ENCODE data around the gene GCKR. TPM values are rescaled to one million over a fixed set of nuclear protein-coding genes. Genes with fewer than 3 reads are reported as not detected.

GCKR gene
- not detected for total RNA-seq (ENCODE audit: insufficient read depth, low replicate concordance)

DNA sequence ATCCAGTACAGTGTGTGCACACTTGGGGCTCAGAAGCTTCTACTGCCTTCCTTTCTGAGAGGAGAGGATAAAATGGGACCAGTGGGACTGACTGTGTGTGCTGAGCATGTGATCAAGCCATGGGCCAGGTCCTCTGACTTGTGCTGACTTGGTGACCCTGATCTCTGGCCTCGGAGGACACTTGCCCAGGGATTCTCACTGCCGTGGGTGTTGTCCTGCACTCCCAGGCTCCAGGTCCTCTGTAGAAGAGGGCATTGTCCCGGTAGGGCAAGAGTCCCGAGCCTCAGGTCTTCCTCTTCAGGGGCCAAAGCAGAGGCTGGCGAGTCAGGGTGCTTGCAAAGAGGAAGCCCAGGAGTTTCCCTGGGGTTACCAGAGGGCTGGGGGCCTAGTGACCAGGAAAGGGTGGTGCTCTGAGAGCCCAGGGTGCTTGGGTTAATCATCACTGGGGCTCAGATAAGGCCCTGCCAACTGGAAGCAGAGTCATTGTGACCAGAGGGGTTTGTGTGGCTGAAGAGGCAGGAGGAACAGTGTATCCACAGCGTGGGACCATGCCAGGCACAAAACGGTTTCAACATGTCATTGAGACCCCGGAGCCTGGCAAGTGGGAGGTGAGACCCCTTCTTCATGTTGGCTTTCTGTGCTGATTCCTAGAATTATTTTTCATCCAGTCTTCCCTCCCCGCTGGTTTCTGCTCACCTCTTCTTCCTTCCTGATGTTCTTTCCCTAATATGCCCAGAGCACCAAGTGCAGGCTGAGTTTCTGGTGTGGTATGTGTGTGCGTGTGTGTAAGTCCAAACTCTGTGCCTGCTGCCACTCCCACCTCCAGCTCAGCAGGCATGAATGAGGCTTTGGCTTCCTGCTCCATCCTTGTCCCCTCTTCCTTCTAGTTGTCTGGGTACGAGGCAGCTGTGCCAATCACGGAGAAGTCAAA is at the start of gene GCKR:
TSS of gene GCKR (plus strand) at position 483 of the 931 bp plus-strand sequence. CDS start at position 549, 66 bp downstream.
- DNase-seq (ENCODE audit: low spot score): no peak

DNA sequence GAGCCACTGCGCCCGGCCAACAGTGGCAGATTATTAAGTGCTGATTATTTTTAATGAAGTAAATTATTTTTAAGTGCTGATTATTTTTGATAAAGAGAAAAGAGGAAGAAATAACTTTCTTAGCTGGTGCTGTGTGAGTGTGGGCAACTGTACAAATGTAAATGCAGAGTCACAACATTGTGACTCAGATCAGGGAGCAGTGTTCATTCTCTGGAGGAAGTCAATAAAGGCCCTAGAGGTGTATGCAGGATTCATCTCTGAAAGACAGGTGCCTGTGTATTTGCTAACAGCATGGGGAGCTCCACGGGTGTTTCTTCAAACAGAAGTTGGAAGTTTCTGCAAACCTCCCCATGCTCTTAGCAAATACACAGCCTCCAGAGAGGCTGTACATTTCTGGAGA is 48.3 kb upstream of the GCKR start:
- DNase-seq (ENCODE audit: low spot score): no peak

DNA sequence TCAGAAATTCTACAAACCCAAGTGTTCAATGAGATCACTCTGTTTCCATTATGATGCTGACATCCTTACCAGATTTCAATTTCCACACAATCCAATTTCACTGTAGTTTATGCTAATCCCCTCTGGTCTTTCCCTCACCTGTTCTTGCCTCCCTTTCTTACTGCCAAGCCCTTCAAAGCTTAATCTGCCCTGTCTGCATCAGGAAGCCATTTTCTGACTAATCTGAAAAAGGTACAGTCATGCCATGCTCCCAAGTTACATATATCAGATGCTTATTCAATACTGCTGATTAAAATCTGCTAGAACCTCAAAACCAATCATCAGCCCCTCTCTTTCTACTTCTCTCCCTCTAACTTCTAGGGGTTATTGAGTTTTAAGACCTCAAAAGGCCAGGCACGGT is 45.5 kb upstream of the GCKR start:
- no peak for DNase-seq (ENCODE audit: low spot score)

DNA sequence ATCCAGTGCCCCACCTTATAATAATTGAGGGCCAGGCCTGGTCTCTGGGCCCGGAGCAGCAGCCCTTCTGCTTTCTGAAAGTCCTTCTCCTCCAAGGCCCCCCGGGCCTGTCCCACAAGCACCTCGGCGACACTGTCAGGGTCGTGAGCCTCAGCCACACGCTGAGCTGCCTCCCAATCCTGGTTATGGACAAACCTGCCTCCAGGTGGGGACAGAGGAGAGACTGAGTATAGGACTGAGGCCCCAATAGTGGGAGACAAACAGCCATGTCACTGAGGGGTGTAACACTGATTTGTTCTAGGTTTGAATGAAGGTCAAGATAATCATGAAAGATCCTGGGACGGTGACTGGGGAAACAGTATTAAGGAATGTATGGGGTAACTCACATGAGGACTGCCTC is 42.7 kb upstream of the GCKR start:
- no peak for DNase-seq (ENCODE audit: low spot score)

DNA sequence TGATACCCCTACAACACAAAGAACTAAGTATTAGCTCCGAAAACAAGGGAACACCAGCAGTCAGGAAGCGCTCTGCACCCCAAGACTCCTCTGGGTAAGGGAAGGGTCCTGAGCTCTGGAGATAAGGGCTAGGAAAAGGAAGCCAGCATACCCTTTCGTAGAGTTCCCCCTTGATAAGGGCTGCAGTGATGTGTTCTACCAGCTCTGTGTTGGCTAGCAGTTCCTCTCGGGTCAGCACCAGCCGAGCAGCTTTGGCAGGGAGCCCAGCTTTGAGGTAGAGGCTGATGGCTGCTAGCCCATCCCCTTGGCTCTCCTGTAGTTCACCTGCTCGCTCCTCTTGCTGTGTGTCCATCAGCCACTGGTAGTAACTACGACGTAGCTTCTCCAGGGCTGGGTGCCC is 35.5 kb upstream of the GCKR start:
- no peak for DNase-seq (ENCODE audit: low spot score)

DNA sequence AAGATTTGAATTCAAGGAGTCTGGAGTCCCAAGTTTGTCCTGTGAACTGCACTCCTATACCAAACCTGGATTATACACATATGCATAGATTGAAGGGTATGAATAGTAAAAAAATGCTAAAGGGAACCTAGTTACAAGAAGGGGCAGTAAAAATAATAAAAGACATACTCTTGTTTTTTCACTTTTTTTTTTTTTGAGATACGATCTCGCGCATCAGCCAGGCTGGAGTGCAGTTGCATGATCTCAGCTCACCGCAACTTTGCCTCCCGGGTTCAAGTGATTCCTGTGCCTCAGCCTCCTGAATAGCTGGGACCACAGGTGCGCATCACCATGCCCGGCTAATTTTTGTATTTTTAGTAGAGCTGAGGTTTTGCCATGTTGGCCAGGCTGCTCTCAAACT is 32.2 kb upstream of the GCKR start:
- no peak for DNase-seq (ENCODE audit: low spot score)

DNA sequence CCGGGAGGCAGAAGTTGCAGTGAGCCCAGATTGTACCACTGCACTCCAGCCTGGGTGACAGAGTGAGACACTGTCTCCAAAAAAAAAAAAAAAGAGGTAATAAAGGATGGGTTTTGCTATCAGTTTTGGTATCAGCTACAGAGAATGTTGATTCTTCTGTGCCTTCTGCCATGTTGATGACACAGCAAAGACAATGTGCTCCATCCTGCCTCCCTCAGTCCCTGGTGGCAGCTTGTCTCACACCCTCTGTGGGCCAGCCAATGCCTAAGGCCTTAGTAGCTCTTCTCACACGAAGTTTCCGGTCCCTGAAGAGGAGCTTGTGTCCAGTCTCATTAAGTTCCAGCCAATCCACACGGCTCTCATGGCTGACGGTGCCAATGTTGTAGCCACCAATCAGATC is 24.7 kb upstream of the GCKR start:
- DNase-seq (ENCODE audit: low spot score): no peak

DNA sequence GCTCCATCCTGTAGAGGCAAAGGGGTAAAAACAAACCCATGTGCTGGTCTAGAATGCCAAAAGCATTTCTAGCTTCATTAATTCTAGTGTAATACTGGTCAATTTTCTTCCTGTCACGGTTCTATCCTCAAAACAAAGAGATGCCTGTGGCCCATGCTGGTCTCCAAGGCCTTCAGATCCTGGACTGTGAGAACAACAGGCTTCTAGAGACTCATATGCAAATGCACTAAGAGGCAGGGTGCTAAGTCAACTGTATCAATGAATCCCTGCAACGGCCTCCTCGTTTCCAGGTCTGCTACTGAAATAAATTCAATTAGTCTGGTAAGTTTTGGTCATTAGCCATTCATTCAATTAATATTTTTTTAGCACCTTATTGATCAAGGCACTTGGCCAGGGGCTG is 11.1 kb upstream of the GCKR start:
- no peak for DNase-seq (ENCODE audit: low spot score)

DNA sequence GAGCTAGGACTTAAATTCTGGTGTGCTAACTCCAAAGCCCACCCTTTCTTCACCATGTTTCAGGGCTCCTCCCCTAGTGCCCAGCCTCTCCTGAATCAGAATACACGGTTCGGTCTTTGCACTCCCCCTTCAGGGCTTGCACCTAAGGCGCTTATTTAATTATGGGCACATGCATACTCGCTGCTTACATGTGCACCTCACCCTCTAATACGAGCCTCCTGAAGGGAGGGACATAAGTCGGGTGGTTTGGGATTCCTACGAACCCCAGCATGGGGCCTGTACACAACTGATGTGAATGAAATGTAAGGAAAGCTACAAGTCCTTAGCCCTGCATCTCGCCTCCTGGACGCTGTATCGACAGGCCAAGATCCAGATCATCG is 7.5 kb upstream of the GCKR start:
- DNase-seq (ENCODE audit: low spot score): peak; percentile 29

DNA sequence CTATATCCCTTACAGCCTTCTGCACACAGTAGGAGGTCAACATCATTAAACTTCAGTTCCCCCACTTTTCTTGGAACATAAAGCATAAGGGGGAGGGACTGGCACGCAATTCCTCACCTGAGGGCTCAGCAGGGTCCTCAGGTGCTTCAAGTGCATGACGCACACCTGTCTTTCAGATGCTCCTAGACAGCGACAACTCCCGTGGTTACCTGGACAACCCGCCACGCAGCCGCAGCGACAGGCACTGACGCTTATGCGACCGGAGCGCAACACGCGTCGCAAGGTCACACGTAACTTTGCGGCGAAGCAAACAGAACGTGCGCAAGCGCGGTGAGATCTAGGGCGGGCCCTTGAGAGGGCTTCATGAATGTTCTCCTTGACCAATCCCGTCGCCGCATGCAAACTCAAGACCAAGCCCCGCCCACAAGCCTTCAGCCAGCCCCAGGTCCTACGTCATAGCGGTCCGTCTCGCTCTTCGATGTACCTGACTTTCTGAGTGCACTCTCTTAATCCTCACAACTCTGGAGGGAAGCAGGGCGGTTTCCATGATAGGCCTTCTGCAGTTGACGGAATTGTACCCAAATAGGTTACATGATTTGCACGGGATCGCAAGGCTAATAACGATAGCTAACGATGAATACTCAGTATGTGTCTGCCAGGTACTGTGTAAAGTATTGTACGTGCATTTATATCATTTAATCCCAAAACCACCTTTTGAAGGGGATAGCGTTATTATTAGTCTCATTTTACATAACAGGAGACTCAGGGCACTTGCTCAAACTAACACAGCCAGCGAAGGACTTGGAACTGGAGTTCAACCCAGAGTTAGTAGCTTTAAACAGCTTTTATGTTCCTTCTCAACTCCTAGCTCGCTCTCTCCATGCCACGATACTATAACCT is 6.9 kb upstream of the GCKR start, which contains the start of gene IFT172:
TSS of gene IFT172 (minus strand) at position 246 of the 900 bp plus-strand sequence. CDS start at position 156, 90 bp downstream.
- DNase-seq (ENCODE audit: low spot score): peak; percentile 99

DNA sequence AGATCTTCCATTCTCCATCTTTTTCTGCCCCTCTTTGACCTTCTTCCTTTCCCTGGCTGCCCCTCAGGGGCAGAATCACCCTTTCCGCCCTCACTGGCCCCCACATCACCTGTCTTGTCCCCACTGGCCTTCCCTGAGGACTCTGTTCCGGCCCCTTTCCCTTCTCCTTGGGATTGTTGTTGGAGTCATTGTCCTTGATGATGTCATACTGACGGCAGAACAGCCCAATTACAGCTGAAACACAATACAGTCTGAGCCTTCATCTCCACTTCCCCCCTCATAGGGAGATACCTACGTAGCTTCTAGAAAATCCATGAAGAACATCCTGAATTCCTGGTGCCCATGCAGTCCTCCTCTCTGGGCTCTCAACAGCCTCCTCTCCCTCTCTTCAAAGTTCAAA is 4.1 kb upstream of the GCKR start:
- DNase-seq (ENCODE audit: low spot score): no peak

GRCh38 chr2:27493948-27494283 is 2.7 kb upstream of the GCKR start:
- DNase-seq (ENCODE audit: low spot score): no peak

GRCh38 chr2:27494284-27494943 is 2.2 kb upstream of the GCKR start:
- DNase-seq (ENCODE audit: low spot score): no peak

GRCh38 chr2:27494944-27495554 is 1.6 kb upstream of the GCKR start, which contains the start of gene FNDC4:
TSS of gene FNDC4 (minus strand) at chr2:27495200. CDS start at chr2:27494679, 521 bp downstream.
- no peak for DNase-seq (ENCODE audit: low spot score)

DNA sequence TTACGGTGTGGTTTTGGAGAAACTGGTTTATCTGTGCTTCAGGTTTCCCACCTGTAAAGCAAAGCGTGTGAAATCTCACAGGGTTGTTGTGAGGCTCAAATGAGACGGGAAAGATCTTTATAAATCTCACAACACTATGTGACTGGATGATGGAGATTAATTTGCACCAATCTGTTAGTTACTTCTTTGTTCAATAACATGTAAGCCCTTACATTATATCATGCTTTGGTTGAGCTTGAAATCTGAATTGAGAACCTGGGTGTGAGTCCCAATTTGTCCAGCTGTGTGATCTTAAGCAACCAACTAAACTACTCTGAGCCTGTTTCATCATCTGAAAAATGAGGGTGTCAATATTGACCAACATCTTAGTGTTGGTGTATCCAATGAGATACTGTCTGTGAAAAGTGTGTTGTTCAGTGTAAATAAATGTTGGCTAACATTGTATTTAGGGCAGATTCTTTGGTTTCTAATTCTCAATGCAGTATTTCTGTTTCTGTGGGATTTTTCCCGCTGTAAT is 741 bp upstream of the GCKR start:
- no peak for DNase-seq (ENCODE audit: low spot score)

GRCh38 chr2:27497288-27497627 is 619 bp downstream of the GCKR start:
- DNase-seq (ENCODE audit: low spot score): no peak

- DNase-seq (ENCODE audit: low spot score): no peak
These were observed 2.3 kb downstream of the GCKR start for GRCh38 chr2:27498975-27499374.

DNA sequence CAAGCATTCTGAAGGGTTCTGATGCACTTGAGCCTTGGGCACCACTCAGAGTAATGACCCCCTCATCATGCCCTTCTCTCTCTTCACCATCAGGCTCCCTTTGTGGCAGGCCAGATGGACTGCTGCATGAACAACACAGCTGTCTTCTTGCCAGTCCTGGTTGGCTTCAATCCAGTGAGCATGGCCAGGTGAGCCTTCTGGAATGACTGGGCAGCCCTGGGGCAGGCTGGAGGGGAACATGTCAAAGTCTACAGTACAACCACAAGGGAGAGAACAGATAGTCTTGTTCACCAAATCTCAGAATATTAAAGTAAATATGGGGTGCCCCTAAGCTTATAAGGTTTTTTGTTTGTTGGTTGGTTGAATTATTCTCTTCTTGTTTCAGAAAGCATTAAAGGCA is 4.4 kb downstream of the GCKR start:
- DNase-seq (ENCODE audit: low spot score): no peak

- no peak for DNase-seq (ENCODE audit: low spot score)
These were observed 5.5 kb downstream of the GCKR start for GRCh38 chr2:27502142-27502541.

GRCh38 chr2:27506587-27506986 is 9.9 kb downstream of the GCKR start:
- DNase-seq (ENCODE audit: low spot score): no peak

- DNase-seq (ENCODE audit: low spot score): no peak
These were observed 10.7 kb downstream of the GCKR start for GRCh38 chr2:27507293-27507692.

Data from umbilical cord (tissue), 2 donors.